GM12878 (cell line): ENCODE measurements around the gene PAX7. TPM values are rescaled to one million over a fixed set of nuclear protein-coding genes. Genes with fewer than 3 reads are reported as not detected.

Experiments
- ATAC-seq: fragments of 200-7000 bp; cut with Tn5 transposase; 3 replicates; pipeline ENCODE4 v1.9.1; 2020; ENCODE audit warnings: mild to moderate bottlenecking, moderate library complexity
- BruUV-seq: library from RNA; stranded (reverse); fragments of 400-500 nt; replicated peaks from 2 replicates; lab custom pipeline; 2021; lab: Mats Ljungman, UMichigan
- CTCF ChIA-PET: fragments of 300-600 bp; sonication (Branson Sonifier 250); formaldehyde crosslinking; extraction: SDS; loops from one replicate; lab custom pipeline; 2021; ENCODE audit warnings: inconsistent platforms; lab: Yijun Ruan, JAX
- POLR2A ChIA-PET: fragments of 350-600 bp; formaldehyde crosslinking; extraction: SDS; loops from one replicate; lab custom pipeline; 2021; ENCODE audit warnings: inconsistent platforms; lab: Charles Lee
- RAD21 ChIA-PET: fragments of 300-600 bp; sonication (Branson Sonifier 250); formaldehyde crosslinking; loops from one replicate; lab custom pipeline; 2023; ENCODE audit warnings: antibody characterized with exemption; ENCODE audit not compliant: unreplicated experiment; lab: Charles Lee
- SMC1A ChIA-PET: fragments of 300-600 bp; sonication (Branson Sonifier 250); formaldehyde crosslinking; loops from one replicate; lab custom pipeline; 2023; ENCODE audit not compliant: unreplicated experiment, uncharacterized antibody; lab: Charles Lee
- DNase-seq: peaks from one replicate; pipeline ENCODE4 v3.0.0-alpha.2; 2011; ENCODE audit warnings: low read depth, low spot score
- FAIRE-seq: peaks from 3 replicates; lab custom pipeline; 2011; peaks lifted over from hg19 to GRCh38; lab: Jason Lieb, UNC
- H2AFZ ChIP-seq: 2 replicates; pipeline ENCODE4 v1.6.0; 2011; ENCODE audit warnings: low read depth, low read length, control low read depth; ENCODE audit not compliant: control insufficient read depth
- H3K27ac ChIP-seq: 2 replicates; pipeline ENCODE4 v1.5.1; 2011; ENCODE audit warnings: control low read depth; ENCODE audit not compliant: control insufficient read depth, insufficient read depth
- H3K27me3 ChIP-seq, 2 experiments: replicated peaks in 1 of 2; 2 replicates each; pipeline versions ENCODE4 v1.6.0 to v1.6.1; 2011; ENCODE audit warnings: low read length in 1 of 2; ENCODE audit not compliant: control insufficient read depth in 2 of 2, insufficient read depth in 2 of 2
- H3K36me3 ChIP-seq, 2 experiments: 2 replicates each; pipeline ENCODE4 v1.5.1; 2011; ENCODE audit warnings: low read length in 1 of 2; ENCODE audit not compliant: control insufficient read depth in 2 of 2, insufficient read depth in 2 of 2
- H3K4me1 ChIP-seq: 2 replicates; pipeline ENCODE4 v1.6.1; 2011; ENCODE audit warnings: mild to moderate bottlenecking, low read length, moderate library complexity, mixed read lengths; ENCODE audit not compliant: control insufficient read depth, insufficient read depth
- H3K4me2 ChIP-seq: 2 replicates; pipeline ENCODE4 v1.6.0; 2011; ENCODE audit warnings: control low read depth; ENCODE audit not compliant: control insufficient read depth, insufficient read depth
- H3K4me3 ChIP-seq: fragments of 200-600 bp; sonication (generic); 2 replicates; pipeline ENCODE4 v1.5.1; 2016
- H3K79me2 ChIP-seq: 2 replicates; pipeline ENCODE4 v1.6.0; 2011; ENCODE audit warnings: low read length; ENCODE audit not compliant: control insufficient read depth, insufficient read depth
- H3K9ac ChIP-seq: 2 replicates; pipeline ENCODE4 v1.8.0; 2011; ENCODE audit warnings: low read length, control low read depth, mixed read lengths; ENCODE audit not compliant: control insufficient read depth, insufficient read depth
- H3K9me3 ChIP-seq: replicated peaks from 3 replicates; pipeline ENCODE4 v1.5.1; 2011; ENCODE audit warnings: mild to moderate bottlenecking, low read length; ENCODE audit not compliant: control insufficient read depth, insufficient read depth
- H4K20me1 ChIP-seq: 2 replicates; pipeline ENCODE4 v1.6.0; 2011; ENCODE audit not compliant: control insufficient read depth, insufficient read depth
- ATF2 ChIP-seq: IDR thresholded peaks from 2 replicates; pipeline ENCODE4 v1.6.1; 2012; ENCODE audit warnings: low read length, inconsistent platforms
- EED ChIP-seq: sonication (generic); IDR thresholded peaks from 2 replicates; pipeline ENCODE4 v1.6.1; 2016; ENCODE audit warnings: antibody characterized with exemption, low read depth
- EZH2 ChIP-seq: IDR thresholded peaks from 2 replicates; pipeline ENCODE4 v1.6.1; 2012; ENCODE audit warnings: low read depth, mild to moderate bottlenecking, control low read depth, inconsistent platforms, low read length, borderline replicate concordance; ENCODE audit not compliant: control insufficient read depth
- GABPA ChIP-seq: IDR thresholded peaks from 2 replicates; pipeline ENCODE4 v1.6.1; 2014; ENCODE audit warnings: antibody characterized with exemption, low read depth, mild to moderate bottlenecking, inconsistent platforms
- MTA2 ChIP-seq: fragments of 450-650 bp; IDR thresholded peaks from 2 replicates; pipeline ENCODE4 v1.6.1; 2016; ENCODE audit warnings: low read depth, mild to moderate bottlenecking, moderate library complexity
- POLR2A ChIP-seq: IDR thresholded peaks from 2 replicates; pipeline ENCODE4 v1.6.1; 2011; ENCODE audit warnings: low read depth, mild to moderate bottlenecking, low read length
- SIN3A ChIP-seq: IDR thresholded peaks from 2 replicates; pipeline ENCODE4 v1.6.1; 2012; ENCODE audit warnings: low read depth, low read length, improper control_type of control experiment
- SUZ12 ChIP-seq: fragments of 200-600 bp; sonication (generic); IDR thresholded peaks from one replicate; pipeline ENCODE4 v1.6.1; 2018; ENCODE audit warnings: antibody characterized with exemption, mild to moderate bottlenecking; ENCODE audit not compliant: unreplicated experiment
- WGBS: methylation state at CpG from one replicate; pipeline ENCODE4 v1.1.6; 2016; ENCODE audit warnings: low lambda C conversion rate; ENCODE audit not compliant: insufficient replicate concordance, insufficient coverage; ENCODE audit errors: missing lambda C conversion rate; 5-methylcytosine and 5-hydroxymethylcytosine counted together
- in situ Hi-C: fragments of 300-500 bp; cut with MboI; formaldehyde crosslinking; loops from 9 replicates; pipeline ENCODE4 v1.14.3; 2018; ENCODE audit warnings: mixed read lengths
- intact Hi-C: fragments of 100-400 bp; cut with micrococcal nuclease; formaldehyde crosslinking; loops from one replicate; pipeline ENCODE4 v1.14.2; 2022; ENCODE audit not compliant: unreplicated experiment
- polyA plus RNA-seq, 11 experiments: library from polyadenylated mRNA; depleted of rRNA in 4 of 11; unstranded in 6 of 11; stranded (reverse) in 5 of 11; fragments of >200 nt; fragmentation: Nextera tagmentation in 4 of 11; fragmentation: Illumina TruSeq in 1 of 11; extraction: Ambion mirVana in 4 of 11; extraction: Trizol in 1 of 11; gene quantifications; 1 replicate in 1 of 11; 2 replicates in 10 of 11; pipeline versions ENCODE4 v1.2.1 to v1.2.3, GENCODE V29; 2011 to 2016; ENCODE audit warnings: inconsistent platforms in 2 of 11, missing spikeins in 2 of 11, low read depth in 1 of 11
- total RNA-seq, 4 experiments: library from RNA; depleted of rRNA in 3 of 4; stranded (reverse); fragments of >200 nt in 3 of 4; fragmentation: Illumina TruSeq in 1 of 4; extraction: Trizol in 1 of 4; gene quantifications; 2 replicates each; pipeline versions ENCODE4 v1.2.1 to v1.2.3, GENCODE V29; 2013 to 2021

Gene PAX7
- total and polyA plus RNA-seq, 10 of the 15 experiments (the other 5 are each of a cell fraction or from before 2014, with no cell fraction given): not detected

GRCh38 chr1:18646091-18646785, 15.6 kb downstream of the PAX7 start:
- in situ Hi-C loops (no loop called here), intact Hi-C loops (no loop called here)
- no TSS peak for BruUV-seq

More at GRCh38 chr1:18646091-18646785, 15.6 kb downstream of the PAX7 start:
- H3K4me3 ChIP-seq: no peak overlapping the region
- ChIA-PET CTCF (no interaction called here), RAD21 (no interaction called here)
- no peak overlapping the region for H3K27ac ChIP-seq
- H3K4me1 ChIP-seq: no peaks in the 10 kb centered on the region
- no peak overlapping the region for H2AFZ ChIP-seq
- 0 out of 2 replicates have a peak, but pooled peaks have one; percentile 17 for TF ChIP-seq EZH2
- TF ChIP-seq EED: no peak
- TF ChIP-seq GABPA: no peak
- TF ChIP-seq ATF2: no peak
- no peak for TF ChIP-seq POLR2A
- TF ChIP-seq SIN3A: no peak
- TF ChIP-seq SUZ12: peak; percentile 65
- TF ChIP-seq MTA2: no peak
- TF ChIP-seq, all 136 proteins: peak for 2
- peaks cover 18 to 26% of the 10 kb centered on the region in 2 experiments for H3K27me3 ChIP-seq
- no peaks in the 10 kb centered on the region for H3K79me2 ChIP-seq
- no peak overlapping the region for H3K9ac ChIP-seq
- ChIA-PET POLR2A (no interaction called here), SMC1A (no interaction called here)
- ATAC-seq (no peak), DNase-seq (no peak), FAIRE-seq (no peak)
- H3K4me2 ChIP-seq: no peak overlapping the region
- H3K9me3 ChIP-seq: no peaks in the 10 kb centered on the region
- H3K36me3 ChIP-seq: no peaks in the 10 kb centered on the region
- H4K20me1 ChIP-seq: no peaks in the 10 kb centered on the region
- WGBS: 4% methylated on average over 33 of the region's 35 CpGs
